ENCODE data around the gene ASPG.

GRCh38 chr14:104085032-104085888 lies at the start of gene ASPG:
- no peak for TF ChIP-seq PRDM1 (tag by site-specific recombination; IDR thresholded peaks at IDR 0.05)
- TF ChIP-seq ZNF549 (tag by site-specific recombination; IDR thresholded peaks at IDR 0.05), result no peak
- TF ChIP-seq OVOL3 (tag by site-specific recombination; IDR thresholded peaks at IDR 0.05), result no peak
- no peak for TF ChIP-seq ZNF184 (tag by site-specific recombination; IDR thresholded peaks at IDR 0.05)
- TF ChIP-seq CTCF (tag by site-specific recombination; IDR thresholded peaks at IDR 0.05), result no peak
- no peak for TF ChIP-seq ZNF777 (tag by site-specific recombination; IDR thresholded peaks at IDR 0.05; ENCODE audit: borderline replicate concordance)
- no peak for TF ChIP-seq ZFP37 (tag by site-specific recombination; IDR thresholded peaks at IDR 0.05)
- TF ChIP-seq TRIM28 (IDR thresholded peaks at IDR 0.05; ENCODE audit: borderline replicate concordance, low read length), result no peak
- TF ChIP-seq ZNF121 (tag by site-specific recombination; IDR thresholded peaks at IDR 0.05), result no peak

Data from HEK293 (cell line).